ENCODE measurements around the gene WDR7. TPM values are rescaled to one million over a fixed set of nuclear protein-coding genes. Genes with fewer than 3 reads are reported as not detected.

WDR7 gene
- total RNA-seq, 1 donor from 2014 or later = 29.3 TPM

- intact Hi-C loops (cut with micrococcal nuclease) = no loop called here
- H3K4me3 ChIP-seq = no peak overlapping the region
- no peaks in the 10 kb centered on the region for H3K4me1 ChIP-seq
- H3K9me3 ChIP-seq (replicated peaks) = no peaks in the 10 kb centered on the region
- H3K27ac ChIP-seq (replicated peaks) = no peak overlapping the region
- no peaks in the 10 kb centered on the region for H3K27me3 ChIP-seq (ENCODE audit: low read depth)
- DNase-seq = no peak
- TF ChIP-seq CTCF (IDR thresholded peaks at IDR 0.05; ENCODE audit: borderline replicate concordance) = no peak
- H3K36me3 ChIP-seq = peaks cover 3% of the 10 kb centered on the region
Measured at GRCh38 chr18:56770097-56770496, 118.9 kb downstream of the WDR7 start.

- H3K4me3 ChIP-seq = no peak overlapping the region
- H3K36me3 ChIP-seq = peaks cover 3% of the 10 kb centered on the region
- TF ChIP-seq CTCF (IDR thresholded peaks at IDR 0.05; ENCODE audit: borderline replicate concordance) = no peak
- intact Hi-C loops (cut with micrococcal nuclease) = no loop called here
- no peaks in the 10 kb centered on the region for H3K27me3 ChIP-seq (ENCODE audit: low read depth)
- DNase-seq = no peak
- H3K9me3 ChIP-seq (replicated peaks) = no peaks in the 10 kb centered on the region
- no peaks in the 10 kb centered on the region for H3K4me1 ChIP-seq
- no peak overlapping the region for H3K27ac ChIP-seq (replicated peaks)
Measured at GRCh38 chr18:56770873-56771272, 119.7 kb downstream of the WDR7 start.

GRCh38 chr18:56775701-56776100 lies 124.5 kb downstream of the WDR7 start:
- Histone ChIP-seq H3K27ac (replicated peaks) (no peak overlapping the region), H3K4me1 (peaks cover 5% of the 10 kb centered on the region), H3K4me3 (no peak overlapping the region), H3K9me3 (replicated peaks) (no peaks in the 10 kb centered on the region), H3K36me3 (peaks cover 11% of the 10 kb centered on the region), H3K27me3 (ENCODE audit: low read depth) (no peaks in the 10 kb centered on the region)
- intact Hi-C loops (cut with micrococcal nuclease) = no loop called here
- no peak for TF ChIP-seq CTCF (IDR thresholded peaks at IDR 0.05; ENCODE audit: borderline replicate concordance)
- no peak for DNase-seq

- peaks cover 31% of the 10 kb centered on the region for H3K36me3 ChIP-seq
- H3K4me1 ChIP-seq = peaks cover 4% of the 10 kb centered on the region
- no peak overlapping the region for H3K27ac ChIP-seq (replicated peaks)
- H3K4me3 ChIP-seq = no peak overlapping the region
- DNase-seq = no peak
- intact Hi-C loops (cut with micrococcal nuclease) = no loop called here
- no peaks in the 10 kb centered on the region for H3K9me3 ChIP-seq (replicated peaks)
- H3K27me3 ChIP-seq (ENCODE audit: low read depth) = no peaks in the 10 kb centered on the region
- TF ChIP-seq CTCF (IDR thresholded peaks at IDR 0.05; ENCODE audit: borderline replicate concordance) = no peak
Measured at GRCh38 chr18:56787390-56787789, 136.2 kb downstream of the WDR7 start.

- Histone ChIP-seq H3K9me3 (replicated peaks) (no peaks in the 10 kb centered on the region), H3K36me3 (peaks cover 18% of the 10 kb centered on the region), H3K27ac (replicated peaks) (peak overlapping the region; percentile 81), H3K4me1 (peaks cover 4% of the 10 kb centered on the region), H3K27me3 (ENCODE audit: low read depth) (no peaks in the 10 kb centered on the region), H3K4me3 (peak overlapping the region; percentile 23)
- no peak for DNase-seq
- intact Hi-C loops (cut with micrococcal nuclease) = no loop called here
- peak; percentile 42 for TF ChIP-seq CTCF (IDR thresholded peaks at IDR 0.05; ENCODE audit: borderline replicate concordance)
Measured at GRCh38 chr18:56789004-56789888, 138.1 kb downstream of the WDR7 start.

All from left ventricle myocardium inferior (tissue), 1 donor.